ENCODE results near the gene HPGDS. TPM values are rescaled to one million over a fixed set of nuclear protein-coding genes. Genes with fewer than 3 reads are reported as not detected.
"Not testable (repeated sequence)": the region's sequence is repeated elsewhere in the genome, so short reads cannot be mapped to it uniquely, and the experiment has no call there.

HPGDS gene
- total RNA-seq, 1 donor from 2014 or later: 7.3 TPM

- no peak overlapping the region for H3K27ac ChIP-seq (ENCODE audit: low read depth, low read length)
- H3K4me3 ChIP-seq (ENCODE audit: low read length in 3 of 3): no peak overlapping the region
- H3K9ac ChIP-seq (ENCODE audit: low read depth in 1 of 3, low read length in 3 of 3): no peak overlapping the region
- no peaks in the 10 kb centered on the region for H3K4me1 ChIP-seq (ENCODE audit: control insufficient read depth in 3 of 3, insufficient read depth in 3 of 3, low read length in 3 of 3)
- H3K36me3 ChIP-seq (ENCODE audit: control insufficient read depth in 3 of 3, insufficient read depth in 3 of 3, low read length in 3 of 3): no peaks in the 10 kb centered on the region
- no peaks in the 10 kb centered on the region for H3K27me3 ChIP-seq (ENCODE audit: control insufficient read depth in 3 of 3, insufficient read depth in 3 of 3, low read length in 3 of 3)
- H3K9me3 ChIP-seq (ENCODE audit: control insufficient read depth in 3 of 3, low read length in 3 of 3): no peaks in the 10 kb centered on the region
These were observed 3.9 kb upstream of the HPGDS start for GRCh38 chr4:94346541-94346940.

- H3K4me3 ChIP-seq (ENCODE audit: low read length in 3 of 3): no peak overlapping the region
- H3K9ac ChIP-seq (ENCODE audit: low read depth in 1 of 3, low read length in 3 of 3): no peak overlapping the region
- no peaks in the 10 kb centered on the region for H3K9me3 ChIP-seq (ENCODE audit: control insufficient read depth in 3 of 3, low read length in 3 of 3)
- no peaks in the 10 kb centered on the region for H3K27me3 ChIP-seq (ENCODE audit: control insufficient read depth in 3 of 3, insufficient read depth in 3 of 3, low read length in 3 of 3)
- H3K36me3 ChIP-seq (ENCODE audit: control insufficient read depth in 3 of 3, insufficient read depth in 3 of 3, low read length in 3 of 3): no peaks in the 10 kb centered on the region
- no peak overlapping the region for H3K27ac ChIP-seq (ENCODE audit: low read depth, low read length)
- no peaks in the 10 kb centered on the region for H3K4me1 ChIP-seq (ENCODE audit: control insufficient read depth in 3 of 3, insufficient read depth in 3 of 3, low read length in 3 of 3)
These were observed 3.3 kb upstream of the HPGDS start for GRCh38 chr4:94345969-94346368.

GRCh38 chr4:94345266-94345665 is 2.6 kb upstream of the HPGDS start:
- Histone ChIP-seq H3K9me3 (ENCODE audit: control insufficient read depth in 3 of 3, low read length in 3 of 3) (no peaks in the 10 kb centered on the region), H3K27ac (ENCODE audit: low read depth, low read length) (no peak overlapping the region), H3K9ac (ENCODE audit: low read depth in 1 of 3, low read length in 3 of 3) (no peak overlapping the region), H3K36me3 (ENCODE audit: control insufficient read depth in 3 of 3, insufficient read depth in 3 of 3, low read length in 3 of 3) (no peaks in the 10 kb centered on the region), H3K4me1 (ENCODE audit: control insufficient read depth in 3 of 3, insufficient read depth in 3 of 3, low read length in 3 of 3) (no peaks in the 10 kb centered on the region), H3K27me3 (ENCODE audit: control insufficient read depth in 3 of 3, insufficient read depth in 3 of 3, low read length in 3 of 3) (no peaks in the 10 kb centered on the region), H3K4me3 (ENCODE audit: low read length in 3 of 3) (no peak overlapping the region)

- H3K4me3 ChIP-seq (ENCODE audit: low read length in 3 of 3): no peak overlapping the region
- no peak overlapping the region for H3K9ac ChIP-seq (ENCODE audit: low read depth in 1 of 3, low read length in 3 of 3)
- no peaks in the 10 kb centered on the region for H3K36me3 ChIP-seq (ENCODE audit: control insufficient read depth in 3 of 3, insufficient read depth in 3 of 3, low read length in 3 of 3)
- H3K27me3 ChIP-seq (ENCODE audit: control insufficient read depth in 3 of 3, insufficient read depth in 3 of 3, low read length in 3 of 3): no peaks in the 10 kb centered on the region
- no peaks in the 10 kb centered on the region for H3K4me1 ChIP-seq (ENCODE audit: control insufficient read depth in 3 of 3, insufficient read depth in 3 of 3, low read length in 3 of 3)
- H3K9me3 ChIP-seq (ENCODE audit: control insufficient read depth in 3 of 3, low read length in 3 of 3): no peaks in the 10 kb centered on the region
- no peak overlapping the region for H3K27ac ChIP-seq (ENCODE audit: low read depth, low read length)
These were observed 1.8 kb upstream of the HPGDS start for GRCh38 chr4:94344457-94344856.

- Histone ChIP-seq H3K27ac (ENCODE audit: low read depth, low read length) (no peak overlapping the region), H3K4me3 (ENCODE audit: low read length in 3 of 3) (no peak overlapping the region), H3K4me1 (ENCODE audit: control insufficient read depth in 3 of 3, insufficient read depth in 3 of 3, low read length in 3 of 3) (no peaks in the 10 kb centered on the region), H3K9ac (ENCODE audit: low read depth in 1 of 3, low read length in 3 of 3) (no peak overlapping the region), H3K36me3 (ENCODE audit: control insufficient read depth in 3 of 3, insufficient read depth in 3 of 3, low read length in 3 of 3) (no peaks in the 10 kb centered on the region), H3K9me3 (ENCODE audit: control insufficient read depth in 3 of 3, low read length in 3 of 3) (no peaks in the 10 kb centered on the region), H3K27me3 (ENCODE audit: control insufficient read depth in 3 of 3, insufficient read depth in 3 of 3, low read length in 3 of 3) (no peaks in the 10 kb centered on the region)
These were observed 910 bp downstream of the HPGDS start for GRCh38 chr4:94341481-94342370.

- peaks cover 3 to 4% (median 4%) of the 10 kb centered on the region in 3 donors for H3K4me1 ChIP-seq (ENCODE audit: control insufficient read depth in 3 of 3, insufficient read depth in 3 of 3, low read length in 3 of 3)
- H3K9ac ChIP-seq (ENCODE audit: low read depth in 1 of 3, low read length in 3 of 3): no peak overlapping the region
- no peaks in the 10 kb centered on the region for H3K9me3 ChIP-seq (ENCODE audit: control insufficient read depth in 3 of 3, low read length in 3 of 3)
- H3K36me3 ChIP-seq (ENCODE audit: control insufficient read depth in 3 of 3, insufficient read depth in 3 of 3, low read length in 3 of 3): no peaks in the 10 kb centered on the region
- no peak overlapping the region for H3K4me3 ChIP-seq (ENCODE audit: low read length in 3 of 3)
- no peaks in the 10 kb centered on the region for H3K27me3 ChIP-seq (ENCODE audit: control insufficient read depth in 3 of 3, insufficient read depth in 3 of 3, low read length in 3 of 3)
- H3K27ac ChIP-seq (ENCODE audit: low read depth, low read length): no peak overlapping the region
These were observed 2.9 kb downstream of the HPGDS start for GRCh38 chr4:94339779-94340178.

GRCh38 chr4:94338681-94339351 is 3.8 kb downstream of the HPGDS start:
- Histone ChIP-seq H3K4me3 (ENCODE audit: low read length in 3 of 3) (no peak overlapping the region), H3K27ac (ENCODE audit: low read depth, low read length) (no peak overlapping the region), H3K27me3 (ENCODE audit: control insufficient read depth in 3 of 3, insufficient read depth in 3 of 3, low read length in 3 of 3) (no peaks in the 10 kb centered on the region), H3K36me3 (ENCODE audit: control insufficient read depth in 3 of 3, insufficient read depth in 3 of 3, low read length in 3 of 3) (no peaks in the 10 kb centered on the region), H3K9ac (ENCODE audit: low read depth in 1 of 3, low read length in 3 of 3) (no peak overlapping the region), H3K9me3 (ENCODE audit: control insufficient read depth in 3 of 3, low read length in 3 of 3) (no peaks in the 10 kb centered on the region), H3K4me1 (ENCODE audit: control insufficient read depth in 3 of 3, insufficient read depth in 3 of 3, low read length in 3 of 3) (peaks cover 4 to 5% (median 5%) of the 10 kb centered on the region in 3 donors)

GRCh38 chr4:94336791-94337190 is 5.8 kb downstream of the HPGDS start:
- H3K36me3 ChIP-seq (ENCODE audit: control insufficient read depth in 3 of 3, insufficient read depth in 3 of 3, low read length in 3 of 3); H3K27me3 ChIP-seq (ENCODE audit: control insufficient read depth in 3 of 3, insufficient read depth in 3 of 3, low read length in 3 of 3); H3K4me1 ChIP-seq (ENCODE audit: control insufficient read depth in 3 of 3, insufficient read depth in 3 of 3, low read length in 3 of 3); H3K27ac ChIP-seq (ENCODE audit: low read depth, low read length); H3K4me3 ChIP-seq (ENCODE audit: low read length in 3 of 3); H3K9me3 ChIP-seq (ENCODE audit: control insufficient read depth in 3 of 3, low read length in 3 of 3); H3K9ac ChIP-seq (ENCODE audit: low read depth in 1 of 3, low read length in 3 of 3): not testable (repeated sequence)

- H3K27me3 ChIP-seq (ENCODE audit: control insufficient read depth in 3 of 3, insufficient read depth in 3 of 3, low read length in 3 of 3): no peaks in the 10 kb centered on the region
These were observed 6.3 kb downstream of the HPGDS start for GRCh38 chr4:94336303-94336702.

GRCh38 chr4:94334962-94335361 is 7.7 kb downstream of the HPGDS start:
- no peaks in the 10 kb centered on the region for H3K36me3 ChIP-seq (ENCODE audit: control insufficient read depth in 3 of 3, insufficient read depth in 3 of 3, low read length in 3 of 3)
- H3K27ac ChIP-seq (ENCODE audit: low read depth, low read length): no peak overlapping the region
- no peaks in the 10 kb centered on the region for H3K27me3 ChIP-seq (ENCODE audit: control insufficient read depth in 3 of 3, insufficient read depth in 3 of 3, low read length in 3 of 3)
- no peaks in the 10 kb centered on the region for H3K9me3 ChIP-seq (ENCODE audit: control insufficient read depth in 3 of 3, low read length in 3 of 3)
- no peak overlapping the region for H3K4me3 ChIP-seq (ENCODE audit: low read length in 3 of 3)
- no peak overlapping the region for H3K9ac ChIP-seq (ENCODE audit: low read depth in 1 of 3, low read length in 3 of 3)
- peaks cover 4 to 5% (median 5%) of the 10 kb centered on the region in 3 donors for H3K4me1 ChIP-seq (ENCODE audit: control insufficient read depth in 3 of 3, insufficient read depth in 3 of 3, low read length in 3 of 3)

More at GRCh38 chr4:94336303-94336702, 6.3 kb downstream of the HPGDS start:
- Histone ChIP-seq H3K36me3 (ENCODE audit: control insufficient read depth in 3 of 3, insufficient read depth in 3 of 3, low read length in 3 of 3) (no peaks in the 10 kb centered on the region), H3K9me3 (ENCODE audit: control insufficient read depth in 3 of 3, low read length in 3 of 3) (no peaks in the 10 kb centered on the region), H3K4me1 (ENCODE audit: control insufficient read depth in 3 of 3, insufficient read depth in 3 of 3, low read length in 3 of 3) (peaks cover 4 to 5% (median 5%) of the 10 kb centered on the region in 3 donors), H3K9ac (ENCODE audit: low read depth in 1 of 3, low read length in 3 of 3) (no peak overlapping the region), H3K4me3 (ENCODE audit: low read length in 3 of 3) (no peak overlapping the region), H3K27ac (ENCODE audit: low read depth, low read length) (no peak overlapping the region)

All from skeletal muscle tissue (tissue), 4 donors.